HEK293 (cell line): ENCODE results near the gene SAMHD1.

Source experiments
- CTCF ChIP-seq: fragments of 450-650 bp; formaldehyde crosslinking; IDR thresholded peaks from 2 replicates; pipeline ENCODE4 v1.5.1; 2016; ENCODE audit warnings: missing biosample characterization, missing genetic modification characterization
- ELK4 ChIP-seq: IDR thresholded peaks from 2 replicates; pipeline ENCODE4 v1.6.1; 2011; ENCODE audit warnings: mild to moderate bottlenecking, low read depth, low read length, borderline replicate concordance
- PRDM4 ChIP-seq: fragments of 450-650 bp; formaldehyde crosslinking; IDR thresholded peaks from 2 replicates; pipeline ENCODE4 v1.5.1; 2017; ENCODE audit warnings: missing biosample characterization, missing genetic modification characterization
- REST ChIP-seq: fragments of 450-650 bp; formaldehyde crosslinking; IDR thresholded peaks from 2 replicates; pipeline ENCODE4 v1.5.1; 2016; ENCODE audit warnings: missing biosample characterization, missing genetic modification characterization
- TCF7L2 ChIP-seq: IDR thresholded peaks from 2 replicates; pipeline ENCODE4 v1.6.1; 2011; ENCODE audit warnings: low read depth, mild to moderate bottlenecking, inconsistent platforms, low read length, moderate library complexity, borderline replicate concordance
- ZBTB17 ChIP-seq: fragments of 450-650 bp; formaldehyde crosslinking; IDR thresholded peaks from 2 replicates; pipeline ENCODE4 v1.5.1; 2016; ENCODE audit warnings: missing biosample characterization, missing genetic modification characterization
- ZBTB26 ChIP-seq: fragments of 450-650 bp; formaldehyde crosslinking; optimal IDR thresholded peaks from 2 replicates; pipeline ENCODE3; 2016; ENCODE audit warnings: missing biosample characterization, mild to moderate bottlenecking, missing genetic modification characterization
- ZNF121 ChIP-seq: fragments of 450-650 bp; formaldehyde crosslinking; IDR thresholded peaks from 2 replicates; pipeline ENCODE4 v1.5.1; 2016; ENCODE audit warnings: missing biosample characterization, missing genetic modification characterization
- ZNF398 ChIP-seq: fragments of 450-650 bp; formaldehyde crosslinking; IDR thresholded peaks from 2 replicates; pipeline ENCODE4 v1.5.1; 2017; ENCODE audit warnings: missing biosample characterization, missing genetic modification characterization
- ZNF629 ChIP-seq: fragments of 450-650 bp; formaldehyde crosslinking; IDR thresholded peaks from 2 replicates; pipeline ENCODE4 v1.5.1; 2017; ENCODE audit warnings: missing biosample characterization, missing genetic modification characterization
- ZNF792 ChIP-seq: fragments of 450-650 bp; formaldehyde crosslinking; IDR thresholded peaks from 2 replicates; pipeline ENCODE4 v1.5.1; 2016; ENCODE audit warnings: missing biosample characterization, missing genetic modification characterization

GRCh38 chr20:36861875-36862801, 89.4 kb downstream of the SAMHD1 start:
- TF ChIP-seq ZNF629 (tag by site-specific recombination), result peak; percentile 35; the same call in 1 of the 2 replicates
- peak; percentile 28 for TF ChIP-seq ZBTB26 (tag by site-specific recombination)
- no peak for TF ChIP-seq CTCF (tag by site-specific recombination)
- TF ChIP-seq ZBTB17 (tag by site-specific recombination), result peak; percentile 60
- no peak for TF ChIP-seq ZNF792 (tag by site-specific recombination)
- no peak for TF ChIP-seq ELK4
- TF ChIP-seq ZNF398 (tag by site-specific recombination), result no peak
- TF ChIP-seq PRDM4 (tag by site-specific recombination), result no peak
- TF ChIP-seq TCF7L2, result no peak
- no peak for TF ChIP-seq ZNF121 (tag by site-specific recombination)
- TF ChIP-seq REST (tag by site-specific recombination), result no peak
